OCI-LY3 (cell line): Measurements from ENCODE around the gene AKAP6.

Source experiments
- H2AFZ ChIP-seq: fragments of 200-600, 300-600 bp; shearing (Covaris generic); 2 replicates; pipeline ENCODE4 v1.6.0; 2014; ENCODE audit warnings: antibody characterized with exemption, low read depth, low read length
- H3K27ac ChIP-seq: fragments of 200-600, 300-600 bp; sonication (generic); 2 replicates; pipeline ENCODE4 v1.5.1; 2014; ENCODE audit warnings: mild to moderate bottlenecking, low read length, moderate library complexity, mixed read lengths
- H3K27me3 ChIP-seq: fragments of 200-600, 300-600 bp; sonication (generic); 2 replicates; pipeline ENCODE4 v1.6.1; 2014; ENCODE audit warnings: low read depth, low read length, mixed read lengths
- H3K36me3 ChIP-seq: fragments of 200-600, 300-600 bp; sonication (generic); replicated peaks from 2 replicates; pipeline ENCODE3; 2014; ENCODE audit warnings: low read depth, low read length, mixed read lengths
- H3K4me1 ChIP-seq: fragments of 300-600, 200-600 bp; sonication (generic); 2 replicates; pipeline ENCODE4 v1.6.1; 2014; ENCODE audit warnings: low read length, mixed read lengths
- H3K4me2 ChIP-seq: fragments of 200-600, 300-600 bp; sonication (generic); 2 replicates; pipeline ENCODE4 v1.6.1; 2014; ENCODE audit warnings: low read length, mixed read lengths
- H3K4me3 ChIP-seq: fragments of 300-600, 200-600 bp; sonication (generic); 2 replicates; pipeline ENCODE4 v1.5.1; 2014; ENCODE audit warnings: antibody characterized with exemption, mild to moderate bottlenecking, low read length, moderate library complexity
- H3K79me2 ChIP-seq: fragments of 300-600, 200-600 bp; shearing (Covaris generic); 2 replicates; pipeline ENCODE4 v1.6.1; 2014; ENCODE audit warnings: mild to moderate bottlenecking, low read length, mixed read lengths
- H3K9ac ChIP-seq: fragments of 300-600, 200-600 bp; shearing (Covaris generic); 2 replicates; pipeline ENCODE4 v1.6.0; 2014; ENCODE audit warnings: mild to moderate bottlenecking, low read length, moderate library complexity
- H3K9me3 ChIP-seq: fragments of 200-600, 300-600 bp; shearing (Covaris generic); 2 replicates; pipeline ENCODE4 v1.6.1; 2014; ENCODE audit warnings: low read length, mixed read lengths; ENCODE audit not compliant: insufficient read depth
- H4K20me1 ChIP-seq: fragments of 200-600, 300-600 bp; sonication (generic); 2 replicates; pipeline ENCODE4 v1.6.1; 2016; ENCODE audit warnings: low read length, mixed read lengths; ENCODE audit not compliant: insufficient read depth
- EZH2phosphoT487 ChIP-seq: fragments of 200-600 bp; shearing (Covaris generic); IDR thresholded peaks from 2 replicates; pipeline ENCODE4 v1.6.1; 2018; ENCODE audit warnings: antibody characterized with exemption, mixed run types, low read depth
- TF ChIP-seq, protein P1 (sequence below): fragments of 200-600, 300-600 bp; sonication (generic); IDR thresholded peaks from 2 replicates; pipeline ENCODE4 v1.5.1; 2014; ENCODE audit warnings: antibody characterized with exemption, low read length, low read depth

The AKAP6 gene

DNA sequence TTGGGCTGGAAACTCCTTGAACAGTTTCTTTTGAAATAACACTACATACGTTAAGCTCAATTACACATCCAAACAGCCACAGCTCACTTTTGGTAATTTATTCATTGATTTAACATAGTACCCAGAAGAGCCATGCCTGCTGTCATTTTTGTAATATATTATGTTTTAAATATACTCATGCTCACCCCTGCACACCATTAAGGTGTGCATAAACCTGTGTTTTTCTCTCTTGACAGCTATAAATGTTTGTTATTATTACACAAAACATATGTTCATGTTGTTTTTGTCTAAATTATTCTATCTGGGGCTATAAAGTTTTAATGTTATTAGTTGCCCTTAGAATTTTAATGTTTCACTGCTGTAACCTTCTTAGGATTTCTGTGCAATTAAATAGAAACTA, 296.1 kb downstream of the AKAP6 start:
- no peaks in the 10 kb centered on the region for H3K79me2 ChIP-seq

GRCh38 chr14:32627545-32628298, 298.6 kb downstream of the AKAP6 start:
- Histone ChIP-seq H3K27ac (no peak overlapping the region), H3K9ac (no peak overlapping the region), H3K79me2 (no peaks in the 10 kb centered on the region), H3K4me3 (no peak overlapping the region), H3K9me3 (no peaks in the 10 kb centered on the region), H3K36me3 (no peaks in the 10 kb centered on the region), H4K20me1 (no peaks in the 10 kb centered on the region), H2AFZ (no peak overlapping the region), H3K4me1 (peaks cover 5% of the 10 kb centered on the region), H3K27me3 (no peaks in the 10 kb centered on the region), H3K4me2 (no peak overlapping the region)
- no peak for TF ChIP-seq EZH2phosphoT487
- TF ChIP-seq, protein P1, sequence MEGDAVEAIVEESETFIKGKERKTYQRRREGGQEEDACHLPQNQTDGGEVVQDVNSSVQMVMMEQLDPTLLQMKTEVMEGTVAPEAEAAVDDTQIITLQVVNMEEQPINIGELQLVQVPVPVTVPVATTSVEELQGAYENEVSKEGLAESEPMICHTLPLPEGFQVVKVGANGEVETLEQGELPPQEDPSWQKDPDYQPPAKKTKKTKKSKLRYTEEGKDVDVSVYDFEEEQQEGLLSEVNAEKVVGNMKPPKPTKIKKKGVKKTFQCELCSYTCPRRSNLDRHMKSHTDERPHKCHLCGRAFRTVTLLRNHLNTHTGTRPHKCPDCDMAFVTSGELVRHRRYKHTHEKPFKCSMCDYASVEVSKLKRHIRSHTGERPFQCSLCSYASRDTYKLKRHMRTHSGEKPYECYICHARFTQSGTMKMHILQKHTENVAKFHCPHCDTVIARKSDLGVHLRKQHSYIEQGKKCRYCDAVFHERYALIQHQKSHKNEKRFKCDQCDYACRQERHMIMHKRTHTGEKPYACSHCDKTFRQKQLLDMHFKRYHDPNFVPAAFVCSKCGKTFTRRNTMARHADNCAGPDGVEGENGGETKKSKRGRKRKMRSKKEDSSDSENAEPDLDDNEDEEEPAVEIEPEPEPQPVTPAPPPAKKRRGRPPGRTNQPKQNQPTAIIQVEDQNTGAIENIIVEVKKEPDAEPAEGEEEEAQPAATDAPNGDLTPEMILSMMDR, result no peak

More for the DNA sequence above, 296.1 kb downstream of the AKAP6 start:
- H3K4me1 ChIP-seq, result peaks cover 10% of the 10 kb centered on the region
- H3K36me3 ChIP-seq, result no peaks in the 10 kb centered on the region
- H2AFZ ChIP-seq, result no peak overlapping the region
- no peak overlapping the region for H3K4me3 ChIP-seq
- H3K9ac ChIP-seq, result no peak overlapping the region
- no peaks in the 10 kb centered on the region for H3K27me3 ChIP-seq
- H3K4me2 ChIP-seq, result no peak overlapping the region
- H3K9me3 ChIP-seq, result no peaks in the 10 kb centered on the region
- H4K20me1 ChIP-seq, result no peaks in the 10 kb centered on the region
- H3K27ac ChIP-seq, result no peak overlapping the region
- no peak for TF ChIP-seq EZH2phosphoT487
- TF ChIP-seq, protein P1, result no peak

DNA sequence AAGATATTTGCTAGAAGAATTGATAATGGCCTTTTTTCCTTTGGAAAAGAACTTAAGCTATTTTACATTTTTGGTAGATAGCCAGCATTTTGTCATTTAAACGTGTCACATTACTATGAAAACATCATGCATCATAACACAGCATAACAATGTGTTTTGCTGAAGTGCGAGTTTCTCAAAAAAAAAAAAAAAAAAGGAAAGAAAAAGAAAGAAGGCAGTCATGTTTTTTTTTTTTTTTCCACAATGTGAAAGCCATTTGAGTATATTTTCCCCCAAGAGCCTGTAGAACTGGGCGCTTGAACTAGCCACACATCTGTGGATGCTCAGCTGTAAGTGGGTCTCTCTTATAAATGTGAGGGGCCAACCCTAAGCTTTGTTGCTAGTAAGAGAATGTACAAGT, 300.1 kb downstream of the AKAP6 start:
- Histone ChIP-seq H3K4me1 (no peaks in the 10 kb centered on the region), H3K4me2 (no peak overlapping the region), H4K20me1 (no peaks in the 10 kb centered on the region), H3K9ac (no peak overlapping the region), H3K36me3 (no peaks in the 10 kb centered on the region), H2AFZ (no peak overlapping the region), H3K79me2 (no peaks in the 10 kb centered on the region), H3K27me3 (no peaks in the 10 kb centered on the region), H3K4me3 (no peak overlapping the region), H3K9me3 (no peaks in the 10 kb centered on the region), H3K27ac (no peak overlapping the region)
- TF ChIP-seq, protein P1, result no peak
- TF ChIP-seq EZH2phosphoT487, result no peak

DNA sequence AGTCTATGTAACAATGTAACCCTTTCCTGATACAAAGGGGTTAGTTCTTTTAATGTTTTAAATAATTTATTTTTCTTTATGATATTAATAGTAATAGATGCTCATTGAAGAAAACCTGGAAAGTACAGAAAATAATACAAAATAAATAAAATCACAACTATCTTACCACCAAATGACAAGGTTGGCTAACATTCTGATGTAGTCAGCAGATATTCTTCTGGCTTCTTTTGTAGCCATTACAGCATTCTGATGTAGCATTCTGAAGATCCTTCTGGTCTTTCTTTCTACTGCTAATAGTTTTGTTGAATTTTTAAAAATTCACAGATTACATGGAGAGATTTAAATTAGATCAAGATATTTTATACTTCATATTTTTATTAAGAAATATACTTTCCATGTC, 301.6 kb downstream of the AKAP6 start:
- Histone ChIP-seq H3K79me2 (no peaks in the 10 kb centered on the region), H3K36me3 (no peaks in the 10 kb centered on the region), H2AFZ (no peak overlapping the region), H4K20me1 (no peaks in the 10 kb centered on the region), H3K9me3 (no peaks in the 10 kb centered on the region), H3K27ac (no peak overlapping the region), H3K4me1 (no peaks in the 10 kb centered on the region), H3K9ac (no peak overlapping the region), H3K4me2 (no peak overlapping the region), H3K27me3 (no peaks in the 10 kb centered on the region), H3K4me3 (no peak overlapping the region)
- TF ChIP-seq, protein P1, result no peak
- TF ChIP-seq EZH2phosphoT487, result no peak
